Activated CD4-positive, alpha-beta T cell treated with anti-CD3 and anti-CD28 coated beads for 4 hours (primary cell): Measurements from ENCODE around the gene TNIP3.
"Not testable (repeated sequence)": the region's sequence is repeated elsewhere in the genome, so short reads cannot be mapped to it uniquely, and the experiment has no call there.

ENCODE experiments used
- DNase-seq, 2 donors: peaks; one replicate each; pipeline ENCODE4 v3.0.0-alpha.2; 2020

Gene TNIP3

DNA sequence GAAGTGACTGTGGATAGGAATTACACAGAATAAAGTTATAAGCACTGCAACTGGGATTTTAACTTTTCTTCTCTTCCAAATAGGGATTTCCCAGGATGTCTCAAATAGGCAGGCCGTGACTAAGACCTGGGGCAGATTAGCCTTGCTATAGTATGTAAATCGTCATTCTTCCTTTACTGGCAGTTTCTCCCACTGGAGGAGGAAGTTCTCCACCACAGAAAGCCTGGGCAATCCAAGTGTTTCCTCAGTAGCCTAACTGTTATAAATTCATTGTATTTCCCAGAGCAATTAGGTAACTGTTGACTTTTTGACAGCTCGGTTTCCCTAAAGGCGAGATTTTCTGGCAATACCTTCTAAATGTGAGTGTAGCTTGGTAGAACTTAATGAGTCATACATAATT lies at the start of gene TNIP3:
Gene TNIP3, minus strand, starts transcription at position 31 of the 400 bp plus-strand sequence. CDS start 196 bp downstream, outside the sequence.
- no peak for DNase-seq

DNA sequence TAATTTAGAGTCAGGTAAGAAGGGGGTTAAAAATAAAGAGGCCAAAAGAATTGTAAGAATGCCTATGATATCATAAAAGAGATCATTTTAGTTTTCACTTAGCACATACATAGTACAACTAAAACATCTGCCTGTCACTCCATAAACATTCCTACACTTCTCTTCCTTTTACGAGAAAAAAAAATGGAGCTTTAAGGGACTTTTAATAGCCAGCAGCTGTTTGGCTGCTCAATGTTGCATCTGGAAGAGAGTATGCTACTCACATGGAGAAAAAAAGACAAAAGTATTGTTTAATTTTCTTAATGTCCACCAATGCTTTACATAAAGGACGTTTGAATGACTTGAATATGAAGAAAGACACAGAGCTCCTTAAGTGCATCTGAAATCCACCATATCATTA lies 48.7 kb upstream of the TNIP3 start:
- DNase-seq, result no peak

GRCh38 chr4:121209171-121209570 lies 45.0 kb upstream of the TNIP3 start:
- DNase-seq, result no peak

DNA sequence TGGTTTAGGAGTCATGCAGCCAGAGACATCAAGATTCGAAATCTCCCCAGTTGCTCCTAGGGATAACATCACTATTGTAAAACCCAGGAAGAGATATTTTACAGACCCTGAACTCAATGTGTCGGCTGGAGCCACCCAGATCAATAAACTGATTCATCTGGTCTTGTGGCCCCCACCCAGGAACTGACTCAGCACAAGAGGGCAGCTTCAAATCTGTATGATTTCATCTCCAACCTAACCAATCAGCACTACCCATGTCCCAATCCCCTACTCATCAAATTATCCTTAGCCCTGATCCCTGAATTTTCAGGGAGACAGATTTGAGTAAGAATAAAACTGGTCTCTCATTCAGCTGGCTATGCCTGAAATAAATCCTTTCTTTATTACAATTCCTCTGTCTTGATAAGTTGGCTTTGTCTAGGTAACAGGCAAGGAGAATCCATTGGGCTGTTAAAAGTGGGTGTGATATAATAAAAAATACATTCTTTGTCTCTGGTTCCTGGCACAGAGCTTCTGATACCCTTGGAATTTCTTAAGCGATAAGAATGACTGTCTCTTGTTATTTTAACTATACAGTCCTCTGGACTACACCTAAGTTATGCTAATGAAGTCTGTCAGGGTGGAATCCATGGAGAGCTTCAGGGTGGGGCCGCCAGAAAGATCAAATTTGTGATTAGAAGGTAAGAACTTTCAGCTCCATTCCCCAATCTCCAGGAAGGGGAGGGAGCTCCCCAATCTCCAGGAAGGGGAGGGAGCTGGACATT lies 44.3 kb upstream of the TNIP3 start:
- DNase-seq, result no peak

GRCh38 chr4:121205777-121206176 lies 41.7 kb upstream of the TNIP3 start:
- not testable (repeated sequence) for DNase-seq

- DNase-seq, result no peak
These were observed 36.8 kb upstream of the TNIP3 start for GRCh38 chr4:121200795-121201472.

DNA sequence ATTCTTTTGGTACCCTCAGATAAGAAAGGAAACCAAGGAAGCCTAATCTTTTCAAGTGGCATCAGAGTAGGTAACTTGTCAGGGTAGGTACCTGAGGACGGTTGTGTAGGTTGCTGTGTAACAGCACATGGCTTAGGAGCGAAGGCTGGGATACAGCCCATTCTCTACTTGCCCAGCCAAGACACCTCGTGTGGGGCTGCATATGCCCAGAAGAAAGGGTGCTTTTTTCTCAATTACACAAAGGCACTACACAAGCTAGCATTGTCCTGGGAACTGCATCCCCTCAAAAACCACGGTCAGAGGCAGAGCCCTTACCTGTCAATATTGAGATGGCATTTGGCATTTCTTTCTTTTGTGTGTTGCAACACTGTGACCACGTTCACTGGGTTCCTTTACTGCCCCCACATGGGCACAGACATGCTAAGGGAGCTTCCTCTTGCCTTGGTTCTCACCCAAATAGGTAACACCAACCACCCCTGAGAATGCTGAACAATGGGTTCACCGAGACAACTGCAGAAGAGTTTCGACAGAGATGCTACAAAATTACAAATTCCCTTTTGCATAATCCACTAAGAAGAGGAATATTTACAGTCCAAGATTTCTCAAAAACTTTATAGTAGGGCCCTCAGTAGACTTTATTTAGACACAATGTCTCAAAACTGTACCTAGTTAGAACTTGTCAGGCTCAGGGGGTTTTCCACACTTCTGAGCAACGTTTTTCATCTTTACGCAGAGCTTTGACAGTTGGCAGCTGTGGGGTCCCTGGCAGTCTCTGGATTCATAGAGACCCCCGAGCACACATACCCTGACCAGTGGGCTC lies 35.8 kb upstream of the TNIP3 start:
- peak in 1 of 2 donors; percentile 27 for DNase-seq

GRCh38 chr4:121198251-121198650 lies 34.1 kb upstream of the TNIP3 start:
- DNase-seq, result no peak

GRCh38 chr4:121195649-121196048 lies 31.5 kb upstream of the TNIP3 start:
- no peak for DNase-seq

DNA sequence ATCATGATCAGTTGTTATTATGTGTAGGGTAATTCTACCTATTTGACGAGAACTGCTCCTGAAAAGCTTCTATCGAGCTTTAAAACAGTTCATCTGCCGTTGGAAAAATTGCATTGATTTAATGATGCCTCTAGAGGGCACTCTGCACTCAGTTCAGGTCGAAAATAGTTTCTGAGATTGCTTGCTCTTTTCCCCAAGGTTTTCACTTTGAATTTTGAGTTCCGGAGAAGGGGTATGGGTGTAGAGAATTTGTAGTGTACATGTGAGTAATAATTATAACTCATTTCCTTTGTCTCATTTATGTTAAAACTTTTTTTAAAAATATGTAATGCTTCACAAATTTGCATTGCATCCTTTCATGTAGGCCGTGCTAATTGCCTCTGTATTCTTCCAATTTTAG lies 28.4 kb upstream of the TNIP3 start:
- peak in 1 of 2 donors; percentile 26 for DNase-seq

DNA sequence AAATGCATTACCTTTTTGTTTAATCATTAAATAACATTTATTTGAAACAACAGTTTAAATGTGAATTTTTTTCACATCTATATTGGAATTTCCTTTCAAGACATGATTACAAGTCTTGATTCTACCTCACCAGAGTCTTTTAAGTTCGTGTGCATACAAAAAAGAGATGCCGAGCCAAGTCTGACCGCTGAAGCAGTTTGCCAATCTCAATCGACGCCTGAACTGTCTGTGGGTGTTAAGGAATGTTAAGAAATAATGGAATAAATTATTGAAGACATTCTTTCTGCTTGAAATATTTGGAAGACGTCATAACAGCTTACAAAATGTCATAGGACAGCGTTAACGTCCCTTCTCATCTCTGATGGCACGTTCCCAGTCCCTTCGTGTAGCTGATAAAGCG lies 27.9 kb upstream of the TNIP3 start:
- no peak for DNase-seq

GRCh38 chr4:121191361-121191760 lies 27.2 kb upstream of the TNIP3 start:
- no peak for DNase-seq

DNA sequence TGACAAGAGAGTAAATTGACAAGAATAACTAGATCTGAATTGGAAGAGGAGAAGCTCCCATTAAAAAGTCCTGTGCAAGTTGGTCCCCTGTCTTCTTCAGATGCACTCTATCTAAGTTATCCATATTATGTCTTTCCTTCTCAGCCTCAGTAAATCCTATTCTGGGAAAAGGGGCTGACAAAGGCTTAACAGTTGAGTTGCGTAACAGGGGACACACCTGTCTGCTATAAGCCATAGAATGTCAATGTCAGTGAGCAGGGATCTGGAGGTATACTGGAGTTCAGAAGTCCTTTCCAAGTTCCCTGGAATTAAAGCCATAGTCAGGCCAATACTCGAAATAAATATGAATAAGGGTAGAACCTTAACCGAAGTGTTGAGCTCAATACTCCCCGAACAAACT lies 26.3 kb upstream of the TNIP3 start:
- DNase-seq, result no peak

- peak; percentile 40 to 47 for DNase-seq
These were observed 25.4 kb upstream of the TNIP3 start for GRCh38 chr4:121189326-121190215.

- DNase-seq, result no peak
These were observed 23.1 kb upstream of the TNIP3 start for GRCh38 chr4:121187206-121187605.

- DNase-seq, result no peak
These were observed 21.8 kb upstream of the TNIP3 start for GRCh38 chr4:121185960-121186359.

GRCh38 chr4:121183989-121184388 lies 19.9 kb upstream of the TNIP3 start:
- DNase-seq, result no peak

DNA sequence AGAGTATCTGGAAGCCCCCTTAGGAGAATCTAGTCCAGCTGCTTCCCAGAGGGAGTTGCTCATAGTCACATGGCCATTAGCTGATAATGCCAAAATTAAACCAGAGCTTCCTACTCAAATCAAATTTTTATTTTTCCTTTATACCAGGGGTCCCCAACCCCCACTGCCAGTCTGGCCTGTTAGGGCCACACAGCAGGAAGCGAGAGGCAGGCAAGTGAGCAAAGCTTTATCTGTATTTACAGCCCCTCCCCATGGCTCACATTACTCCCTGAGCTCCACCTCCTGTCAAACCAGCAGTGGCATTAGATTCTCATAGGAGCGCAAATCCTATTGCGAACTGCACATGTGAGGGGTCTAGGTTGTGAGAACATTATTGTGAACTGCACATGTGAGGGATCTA lies 19.2 kb upstream of the TNIP3 start:
- no peak for DNase-seq

GRCh38 chr4:121182296-121182695 lies 18.2 kb upstream of the TNIP3 start:
- DNase-seq, result peak in 1 of 2 donors; percentile 28

DNA sequence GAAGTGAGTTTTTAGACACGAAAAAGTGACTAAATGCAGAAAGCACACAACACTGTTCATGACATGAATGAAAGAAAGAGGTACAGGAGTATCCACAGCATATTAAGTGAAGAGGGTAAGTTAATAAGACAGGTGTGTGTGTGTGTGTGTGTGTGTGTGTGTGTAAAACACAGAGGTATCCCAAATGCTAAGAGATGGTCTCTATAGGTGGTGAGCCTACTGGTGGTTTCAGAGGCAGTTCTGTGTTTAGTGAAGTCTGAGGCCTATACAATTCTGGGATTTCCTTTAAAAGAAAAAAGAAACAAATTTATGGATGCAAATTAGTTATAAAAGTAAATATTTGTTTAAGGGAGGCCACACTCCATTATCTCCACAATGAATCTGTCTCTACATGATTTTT lies 17.4 kb upstream of the TNIP3 start:
- no peak for DNase-seq

GRCh38 chr4:121180558-121180957 lies 16.4 kb upstream of the TNIP3 start:
- no peak for DNase-seq
